HG02763 (cell line): ENCODE data around the gene NAPA.

Experiments
- ATAC-seq: cut with Tn5 transposase; IDR thresholded peaks from one replicate; pipeline ENCODE4 v1.9.1; 2021; ENCODE audit warnings: mild to moderate bottlenecking, moderate library complexity; ENCODE audit not compliant: unreplicated experiment

NAPA gene

DNA sequence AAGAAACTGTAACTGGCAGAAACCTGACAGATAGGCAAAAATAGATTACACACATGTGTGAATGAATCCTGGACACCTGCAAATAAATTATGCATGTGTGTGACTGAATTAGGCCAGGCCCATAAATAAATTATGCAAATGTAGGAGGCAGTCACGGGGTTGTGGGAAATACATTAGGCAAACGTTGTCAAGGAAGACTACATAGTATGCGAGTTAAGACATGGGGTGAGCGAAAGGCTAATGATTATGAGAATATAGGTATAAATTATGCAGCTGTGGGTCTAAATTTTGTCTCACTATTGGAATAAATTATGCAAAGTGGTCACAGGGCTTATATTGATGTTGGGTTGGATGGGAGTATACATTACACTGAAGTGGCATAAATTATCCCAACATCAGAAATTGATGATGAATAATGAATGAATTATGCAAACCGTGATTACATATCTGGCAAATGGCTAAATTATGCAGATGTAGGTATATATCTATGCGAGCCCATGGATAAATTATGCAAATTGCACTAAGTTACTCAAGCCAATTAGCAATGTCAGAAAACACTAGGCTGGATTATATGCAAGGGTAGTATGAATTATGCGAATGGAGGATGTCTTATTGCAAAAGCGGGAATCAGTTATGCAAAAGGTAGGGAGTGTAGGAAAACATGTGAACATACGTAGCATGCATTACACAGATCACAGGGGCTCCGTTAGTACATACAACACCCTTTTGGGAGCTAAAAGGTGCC, 50.0 kb downstream of the NAPA start:
- no peak for ATAC-seq

DNA sequence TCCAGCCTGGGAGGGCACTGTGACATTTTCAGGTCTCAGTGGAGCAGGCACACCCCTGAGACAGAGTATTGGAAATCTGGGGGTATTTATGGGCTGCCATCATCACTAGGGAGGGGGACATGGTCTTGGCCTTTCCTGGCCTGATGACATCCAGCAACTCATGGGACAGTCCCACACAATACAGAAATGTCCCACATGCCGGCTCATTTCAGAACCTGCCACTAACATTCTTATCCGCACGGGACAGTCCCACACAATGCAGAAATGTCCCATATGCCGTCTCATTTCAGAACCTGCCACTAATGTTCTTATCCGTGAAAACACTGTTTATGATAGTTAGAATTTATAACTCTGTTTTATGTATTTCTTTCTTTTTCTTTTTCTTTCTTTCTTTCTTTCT, 53.0 kb downstream of the NAPA start:
- no peak for ATAC-seq

DNA sequence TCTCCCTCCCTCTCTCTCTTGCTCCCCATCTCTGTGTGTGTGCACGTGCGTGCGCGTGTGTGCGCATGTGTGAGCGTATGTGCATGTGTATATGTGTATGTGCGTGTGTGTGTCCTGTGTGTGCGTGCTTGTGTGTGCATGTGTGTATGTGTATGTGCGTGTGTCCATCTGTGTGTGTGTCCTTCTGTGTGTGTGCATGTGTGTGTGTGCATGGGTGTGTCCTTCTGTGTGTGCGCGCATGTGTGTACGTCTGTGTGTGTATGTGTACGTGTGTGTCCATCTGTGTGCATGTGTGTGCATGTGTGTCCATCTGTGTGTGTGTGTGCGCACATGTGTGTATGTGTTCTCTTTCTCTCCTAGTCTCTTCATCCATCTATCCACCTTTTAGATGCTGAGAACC, 55.4 kb downstream of the NAPA start:
- ATAC-seq, result no peak

DNA sequence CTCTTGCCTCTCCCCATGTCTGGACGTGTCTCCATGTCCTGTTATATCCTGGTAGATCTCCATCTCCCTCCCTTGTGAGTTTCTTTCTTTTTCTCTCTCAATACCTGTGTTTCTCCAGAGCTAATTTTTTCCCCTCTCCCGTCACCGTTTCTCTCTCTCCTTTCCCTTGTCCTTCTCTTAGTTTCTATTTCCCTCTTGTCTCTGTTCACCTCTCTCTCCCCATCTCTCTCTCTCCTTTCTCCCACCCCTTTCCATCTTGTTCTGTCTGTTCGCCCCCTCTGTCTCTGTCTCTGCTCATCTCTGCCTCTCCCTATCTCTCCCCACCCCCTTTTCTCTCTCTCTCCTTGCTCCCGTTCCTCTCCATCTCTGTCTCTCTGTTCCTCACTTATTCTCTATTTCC, 56.2 kb downstream of the NAPA start:
- no peak for ATAC-seq

DNA sequence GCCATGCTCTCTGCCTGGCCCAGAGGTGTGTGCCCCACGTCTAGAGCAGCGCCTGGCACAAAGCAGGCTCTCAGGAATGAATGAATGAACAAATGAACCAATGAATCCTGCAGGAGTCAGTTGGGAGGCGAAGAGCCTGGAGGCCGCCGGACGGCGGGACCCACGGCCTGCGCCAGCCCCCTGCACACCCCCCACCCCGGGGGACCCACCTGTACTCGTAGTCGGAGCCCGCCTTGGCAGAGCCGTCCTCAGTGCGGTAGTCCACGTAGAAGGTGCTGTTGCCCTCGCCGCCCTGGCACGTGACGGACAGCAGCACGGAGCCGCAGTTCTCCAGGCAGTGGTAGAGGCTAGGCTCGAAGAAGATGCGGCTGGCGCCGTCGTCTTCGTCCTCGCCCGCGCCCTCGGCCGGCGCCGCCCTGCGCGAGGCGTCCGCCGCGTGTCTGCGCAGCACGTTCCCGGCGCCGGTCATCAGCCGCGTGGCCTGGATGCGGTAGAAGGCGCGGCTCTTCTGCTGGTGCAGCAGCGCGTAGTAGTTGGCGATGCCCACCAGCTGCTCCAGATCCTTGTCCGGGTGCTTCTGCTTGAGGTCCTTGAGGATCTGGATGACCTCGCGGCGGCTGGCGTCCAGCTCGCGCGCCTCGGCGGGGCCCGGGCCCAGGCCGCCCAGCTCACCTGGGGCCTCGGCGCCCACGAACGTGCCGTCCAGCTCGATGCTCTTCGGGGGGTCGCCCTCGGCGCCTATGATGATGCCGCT, 58.0 kb downstream of the NAPA start:
- no peak for ATAC-seq

DNA sequence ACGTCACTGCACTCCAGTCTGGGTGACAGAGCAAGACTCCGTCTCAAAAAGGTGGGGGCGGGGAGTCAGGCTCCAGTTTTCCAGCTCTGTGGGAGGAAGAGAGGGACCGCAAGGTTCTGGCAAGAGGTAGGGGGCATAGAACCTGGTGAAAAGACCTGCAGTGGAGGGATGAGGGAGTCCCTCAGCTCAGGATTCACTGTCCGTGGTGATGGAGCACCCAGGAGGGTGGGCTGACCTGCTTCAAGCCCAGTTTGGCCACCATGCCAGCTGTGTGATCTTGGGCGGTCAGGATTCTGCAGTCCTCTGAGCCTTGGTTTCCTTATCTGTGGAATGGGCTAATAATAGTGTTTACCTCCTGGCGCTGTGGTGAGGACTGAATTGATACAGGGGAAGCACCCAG, 64.4 kb downstream of the NAPA start:
- ATAC-seq, result no peak

DNA sequence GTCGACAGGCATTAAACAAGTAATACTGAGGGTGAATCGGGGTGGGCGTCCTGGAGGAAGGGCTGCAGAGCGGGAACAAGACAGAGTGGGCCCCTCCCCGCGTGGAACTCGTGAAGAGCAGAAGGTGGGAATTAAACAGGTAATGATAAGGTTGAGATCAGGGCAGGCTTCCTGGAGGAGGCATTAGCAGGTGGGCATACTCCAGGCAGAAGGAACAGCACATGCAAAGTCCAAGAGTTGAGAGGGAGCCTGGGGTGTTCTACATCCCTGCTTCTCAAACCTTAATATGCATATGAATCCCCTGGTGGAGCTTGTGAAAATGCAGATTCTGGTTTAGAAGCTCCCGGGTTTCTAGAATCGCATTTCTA, 66.5 kb downstream of the NAPA start:
- ATAC-seq, result no peak

DNA sequence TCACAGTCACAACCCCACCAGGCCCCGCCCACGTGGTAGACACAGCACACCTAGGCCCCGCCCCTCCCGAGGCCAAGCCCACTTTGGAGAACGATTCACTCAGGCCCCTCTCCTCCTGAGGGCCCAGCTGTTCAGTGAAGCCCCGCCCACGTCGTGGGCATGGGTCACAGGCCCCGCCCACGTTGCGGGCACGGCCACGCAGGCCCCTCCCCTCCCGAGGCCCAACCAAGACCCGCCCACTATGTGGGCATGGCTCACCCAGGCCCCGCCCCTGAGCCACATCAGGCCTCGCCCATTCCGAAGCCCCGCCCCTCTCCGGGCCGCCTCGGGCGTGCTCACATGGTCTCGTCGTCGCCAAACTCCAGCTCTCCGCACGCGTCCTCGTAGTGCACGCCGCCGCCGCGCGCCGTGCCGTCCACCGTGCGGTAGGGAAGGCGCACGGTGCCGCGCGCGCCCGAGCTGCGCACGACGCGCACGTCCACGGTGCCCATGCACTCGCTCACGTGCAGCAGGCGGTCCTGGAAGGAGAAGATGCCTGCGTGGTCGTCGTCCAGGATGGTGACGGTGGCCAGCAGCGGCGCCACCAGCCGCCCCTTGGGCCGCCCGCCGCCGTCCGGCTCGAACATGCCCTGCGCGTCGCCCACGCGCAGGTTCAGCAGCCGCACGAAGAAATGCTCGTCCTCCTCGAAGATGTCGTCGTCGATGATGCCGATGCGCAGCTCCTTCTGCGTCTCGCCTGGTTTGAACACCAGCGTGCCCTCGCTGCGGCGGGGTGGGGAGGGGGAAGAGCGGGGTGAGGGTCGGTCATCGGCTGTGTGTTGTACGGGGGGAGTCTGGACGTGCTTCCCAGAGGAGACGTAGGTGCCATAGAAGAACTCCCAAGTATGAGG, 67.1 kb downstream of the NAPA start:
- ATAC-seq, result no peak

DNA sequence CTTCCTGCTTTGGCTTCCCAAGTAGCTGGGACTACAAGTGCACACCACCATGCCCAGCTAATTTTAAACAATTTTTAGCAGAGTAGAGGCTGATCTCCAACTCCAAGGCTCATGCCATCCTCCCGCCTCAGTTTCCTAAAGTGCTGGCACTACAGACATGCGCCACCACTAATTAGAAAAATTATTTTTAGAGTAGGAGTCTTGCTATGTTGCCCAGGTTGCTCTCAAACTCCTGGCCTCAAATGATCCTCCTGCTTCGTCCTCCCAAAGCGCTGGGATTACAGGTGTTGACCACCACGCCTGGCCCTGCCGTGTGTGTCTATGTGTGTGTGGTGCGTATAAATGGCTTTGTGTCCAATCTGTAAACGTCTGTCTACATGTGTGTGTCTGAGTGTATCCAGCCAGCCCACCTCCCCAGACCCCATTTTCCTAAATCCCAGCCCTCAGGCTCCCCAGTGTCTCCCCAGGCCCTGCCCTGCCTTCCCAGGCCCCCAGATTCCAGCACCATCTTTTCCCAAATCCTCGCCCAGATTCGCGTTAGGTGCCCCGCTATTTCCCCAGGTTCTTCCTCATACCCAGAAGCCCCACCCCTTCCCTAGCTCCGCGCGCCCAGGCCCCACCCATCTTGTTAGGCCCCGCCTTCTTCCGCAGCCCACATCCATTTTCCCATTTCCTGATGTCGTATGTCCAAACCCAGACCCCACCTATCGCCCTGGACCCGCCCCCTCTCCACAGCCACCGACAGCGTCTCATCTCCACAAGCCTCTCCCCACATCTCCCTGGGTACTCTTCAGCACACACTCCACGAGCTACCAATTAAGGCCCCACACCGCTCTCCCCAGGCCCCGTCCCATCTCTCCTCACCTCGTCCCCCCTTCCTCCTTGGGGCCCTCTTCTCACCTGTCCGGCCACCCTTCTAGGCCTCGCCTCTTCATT, 68.1 kb downstream of the NAPA start:
- no peak for ATAC-seq

DNA sequence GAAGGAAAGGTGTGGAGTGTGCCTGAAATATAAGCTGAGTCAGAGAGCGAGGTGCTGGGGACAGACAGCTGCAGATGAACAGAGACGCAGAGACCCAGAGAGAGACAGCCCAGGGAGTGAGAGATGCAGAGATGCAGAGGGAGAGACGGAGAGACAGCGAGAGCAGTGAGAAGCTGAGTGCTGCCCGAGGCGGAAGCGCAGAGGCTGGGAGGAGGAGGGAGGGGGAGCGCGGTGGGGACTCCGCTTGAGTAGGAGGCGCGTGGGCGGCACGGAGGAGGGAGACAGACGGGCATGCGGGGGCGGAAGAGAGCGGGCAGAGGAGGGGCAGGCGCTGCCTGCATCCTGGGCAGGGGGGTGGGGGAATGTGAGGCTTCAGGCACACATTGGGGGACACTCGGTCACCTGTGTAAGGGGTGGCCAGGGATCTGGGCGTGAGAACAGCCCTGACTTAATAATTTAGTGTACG, 68.9 kb downstream of the NAPA start:
- ATAC-seq, result no peak

DNA sequence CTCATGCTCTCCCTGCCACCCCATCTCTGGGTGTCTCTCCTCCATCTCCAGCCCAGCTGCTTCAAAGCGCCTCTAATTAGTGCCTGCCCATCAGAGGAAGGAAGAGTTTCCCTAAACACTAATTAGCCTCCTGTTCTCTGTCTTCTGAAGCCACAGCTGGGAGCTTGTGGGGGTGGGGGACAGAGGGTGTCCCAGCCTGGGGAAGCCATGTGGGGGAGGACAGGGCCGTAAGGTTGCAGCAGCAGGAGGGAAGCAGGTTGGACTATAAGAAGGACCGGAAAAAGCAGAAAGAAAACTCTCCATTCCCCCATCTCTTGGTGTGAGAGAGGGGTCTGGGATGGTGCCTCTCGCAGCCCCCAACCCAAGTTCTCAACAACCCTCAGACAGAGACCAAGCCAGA, 69.3 kb downstream of the NAPA start:
- no peak for ATAC-seq

DNA sequence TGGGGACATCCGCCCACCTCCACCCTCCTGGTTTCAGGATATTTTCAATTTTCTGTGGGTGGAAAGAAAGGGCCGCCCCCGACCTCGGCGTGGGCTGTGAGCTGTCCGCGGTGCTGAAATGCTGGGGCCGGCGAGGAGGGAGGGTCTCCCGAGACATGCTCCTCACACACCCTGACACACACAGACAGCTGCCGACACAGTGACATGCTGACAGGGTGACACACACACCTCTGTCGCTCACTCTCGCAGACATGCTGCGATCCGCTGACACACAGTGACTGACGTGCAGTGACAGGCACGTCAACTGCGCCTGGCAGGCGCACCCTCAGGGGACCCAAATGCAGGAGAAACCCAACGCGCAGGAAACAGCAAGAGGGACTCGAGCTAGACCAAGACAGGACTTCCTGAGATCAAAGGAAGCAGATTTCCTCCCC, 70.5 kb downstream of the NAPA start:
- ATAC-seq, result no peak

DNA sequence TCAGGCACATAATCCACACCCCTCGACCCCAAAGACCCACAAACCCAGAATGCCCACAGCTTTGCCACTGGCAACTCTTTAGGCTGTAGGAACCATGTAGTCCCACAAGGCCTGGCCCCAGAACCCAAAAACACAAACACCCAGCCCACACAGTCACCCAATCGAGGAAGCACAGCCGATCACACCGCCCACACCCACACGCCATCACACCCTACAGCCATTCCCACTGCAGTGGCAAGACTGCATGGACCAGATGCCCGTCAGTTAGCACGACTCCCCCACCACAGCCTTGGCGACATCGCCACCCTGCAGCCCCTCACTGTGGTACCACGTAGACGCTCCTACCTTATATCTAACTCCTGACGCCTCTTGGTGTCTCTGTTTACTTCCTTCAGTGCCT, 71.5 kb downstream of the NAPA start:
- no peak for ATAC-seq

DNA sequence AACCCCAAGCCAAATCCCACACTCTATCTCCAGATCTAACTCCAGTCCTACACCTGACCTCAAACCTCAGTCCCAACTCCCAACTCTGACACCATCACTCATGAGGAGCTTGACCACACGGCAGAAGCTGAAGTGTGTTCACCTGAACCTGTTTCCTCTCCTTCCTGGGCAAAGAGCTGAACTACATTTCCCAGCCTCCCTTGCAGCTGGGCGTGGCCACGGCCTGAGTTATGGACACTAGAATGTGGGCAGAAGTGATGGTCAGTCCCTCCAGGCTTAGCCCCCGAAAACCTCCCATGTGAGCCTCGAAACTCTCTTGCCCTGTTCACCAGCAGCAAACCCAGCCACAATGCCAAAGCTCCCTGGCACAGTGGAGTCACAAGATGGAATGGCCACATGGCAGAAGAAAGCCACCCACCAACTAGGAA, 76.1 kb downstream of the NAPA start:
- no peak for ATAC-seq
